ENCODE measurements around the gene FARS2. TPM values are rescaled to one million over a fixed set of nuclear protein-coding genes. Genes with fewer than 3 reads are reported as not detected.

The FARS2 gene
- total and polyA plus RNA-seq, 7 experiments from 2014 or later = 16.2 to 28.1 (median 20.8) TPM

- Histone ChIP-seq H3K36me3 (ENCODE audit: control insufficient read depth in 2 of 3, insufficient read depth in 3 of 3, low read length in 3 of 3) (no peaks in the 10 kb centered on the region), H3K9me3 (ENCODE audit: control insufficient read depth in 2 of 3, low read length in 3 of 3) (no peaks in the 10 kb centered on the region), H3K4me1 (ENCODE audit: control insufficient read depth in 2 of 2, insufficient read depth in 2 of 2, low read length in 2 of 2) (no peaks in the 10 kb centered on the region), H3K27ac (ENCODE audit: low read depth, low read length) (no peak overlapping the region), H3K27me3 (ENCODE audit: control insufficient read depth in 2 of 2, insufficient read depth in 2 of 2, low read length in 2 of 2) (no peaks in the 10 kb centered on the region), H3K4me3 (ENCODE audit: low read length) (no peak overlapping the region)
- Mint-ChIP-seq H3K36me3 (peaks cover 3 to 70% (median 24%) of the 10 kb centered on the region in 5 donors), H3K9me3 (peaks cover 0 to 28% (median 8%) of the 10 kb centered on the region in 11 donors), H3K27ac (peak overlapping the region in 2 of 9 donors; percentile 24 to 30), H3K4me1 (peaks cover 0 to 20% (median 5%) of the 10 kb centered on the region in 7 donors), H3K4me3 (no peak overlapping the region), H3K27me3 (no peaks in the 10 kb centered on the region)
- DNase-seq (no peak), ATAC-seq (no peak)
- ChIA-PET CTCF (no interaction called here), POLR2A (interaction anchor here (0.7 kb wide), 1 partner anchor 22 kb away, joined by 3 read pairs; no protein-coding TSS in a partner anchor)
- intact Hi-C loops (cut with micrococcal nuclease) = no loop called here
Observed at GRCh38 chr6:5763871-5764270, 502.6 kb downstream of the FARS2 start.

GRCh38 chr6:5764401-5764955, 503.2 kb downstream of the FARS2 start:
- POLR2A ChIA-PET = no interaction called here
- ATAC-seq = no peak

GRCh38 chr6:5765141-5765760, 503.9 kb downstream of the FARS2 start:
- no peak overlapping the region for H3K27ac Mint-ChIP-seq
- ATAC-seq = no peak
- intact Hi-C loops (cut with micrococcal nuclease) = loop anchor here (5.0 kb wide), 1 partner anchor 293 kb away; no protein-coding TSS in a partner anchor
- H3K4me1 ChIP-seq (ENCODE audit: control insufficient read depth in 2 of 2, insufficient read depth in 2 of 2, low read length in 2 of 2) = no peaks in the 10 kb centered on the region
- H3K4me1 Mint-ChIP-seq = peaks cover 0 to 20% (median 7%) of the 10 kb centered on the region in 7 donors
- H3K4me3 Mint-ChIP-seq = no peak overlapping the region
- no peak for DNase-seq
- CTCF ChIA-PET = no interaction called here
- H3K27me3 Mint-ChIP-seq = no peaks in the 10 kb centered on the region
- H3K9me3 Mint-ChIP-seq = peaks cover under 1 to 32% (median 8%) of the 10 kb centered on the region in 11 donors
- H3K27me3 ChIP-seq (ENCODE audit: control insufficient read depth in 2 of 2, insufficient read depth in 2 of 2, low read length in 2 of 2) = no peaks in the 10 kb centered on the region
- POLR2A ChIA-PET = interaction anchor here (1.5 kb wide), 1 partner anchor 12 kb away, joined by 3 read pairs; no protein-coding TSS in a partner anchor
- no peaks in the 10 kb centered on the region for H3K36me3 ChIP-seq (ENCODE audit: control insufficient read depth in 2 of 3, insufficient read depth in 3 of 3, low read length in 3 of 3)
- H3K27ac ChIP-seq (ENCODE audit: low read depth, low read length) = no peak overlapping the region
- no peak overlapping the region for H3K4me3 ChIP-seq (ENCODE audit: low read length)
- peaks cover 3 to 64% (median 20%) of the 10 kb centered on the region in 5 donors for H3K36me3 Mint-ChIP-seq
- H3K9me3 ChIP-seq (ENCODE audit: control insufficient read depth in 2 of 3, low read length in 3 of 3) = no peaks in the 10 kb centered on the region

More at GRCh38 chr6:5764401-5764955, 503.2 kb downstream of the FARS2 start:
- H3K27me3 ChIP-seq (ENCODE audit: control insufficient read depth in 2 of 2, insufficient read depth in 2 of 2, low read length in 2 of 2) = no peaks in the 10 kb centered on the region
- Mint-ChIP-seq H3K4me1 (peaks cover 0 to 20% (median 5%) of the 10 kb centered on the region in 7 donors), H3K36me3 (peaks cover 3 to 68% (median 21%) of the 10 kb centered on the region in 5 donors), H3K4me3 (no peak overlapping the region), H3K9me3 (peaks cover 0 to 32% (median 8%) of the 10 kb centered on the region in 11 donors), H3K27ac (no peak overlapping the region), H3K27me3 (no peaks in the 10 kb centered on the region)
- H3K4me3 ChIP-seq (ENCODE audit: low read length) = no peak overlapping the region
- CTCF ChIA-PET = no interaction called here
- DNase-seq = no peak
- no peaks in the 10 kb centered on the region for H3K9me3 ChIP-seq (ENCODE audit: control insufficient read depth in 2 of 3, low read length in 3 of 3)
- H3K4me1 ChIP-seq (ENCODE audit: control insufficient read depth in 2 of 2, insufficient read depth in 2 of 2, low read length in 2 of 2) = no peaks in the 10 kb centered on the region
- no peak overlapping the region for H3K27ac ChIP-seq (ENCODE audit: low read depth, low read length)
- H3K36me3 ChIP-seq (ENCODE audit: control insufficient read depth in 2 of 3, insufficient read depth in 3 of 3, low read length in 3 of 3) = no peaks in the 10 kb centered on the region
- intact Hi-C loops (cut with micrococcal nuclease) = no loop called here

GRCh38 chr6:5766260-5766659, 504.9 kb downstream of the FARS2 start:
- no peaks in the 10 kb centered on the region for H3K9me3 ChIP-seq (ENCODE audit: control insufficient read depth in 2 of 3, low read length in 3 of 3)
- H3K4me1 Mint-ChIP-seq = peaks cover 0 to 16% (median 5%) of the 10 kb centered on the region in 7 donors
- intact Hi-C loops (cut with micrococcal nuclease) = loop anchor here (5.0 kb wide), 1 partner anchor 294 kb away; no protein-coding TSS in a partner anchor
- peaks cover 6 to 61% (median 20%) of the 10 kb centered on the region in 5 donors for H3K36me3 Mint-ChIP-seq
- no peaks in the 10 kb centered on the region for H3K4me1 ChIP-seq (ENCODE audit: control insufficient read depth in 2 of 2, insufficient read depth in 2 of 2, low read length in 2 of 2)
- no peak overlapping the region for H3K4me3 Mint-ChIP-seq
- POLR2A ChIA-PET = interaction anchor here (1.5 kb wide), 1 partner anchor 11 kb away, joined by 3 read pairs; no protein-coding TSS in a partner anchor
- H3K27me3 Mint-ChIP-seq = no peaks in the 10 kb centered on the region
- DNase-seq (no peak), ATAC-seq (no peak)
- H3K27me3 ChIP-seq (ENCODE audit: control insufficient read depth in 2 of 2, insufficient read depth in 2 of 2, low read length in 2 of 2) = no peaks in the 10 kb centered on the region
- no peak overlapping the region for H3K4me3 ChIP-seq (ENCODE audit: low read length)
- H3K36me3 ChIP-seq (ENCODE audit: control insufficient read depth in 2 of 3, insufficient read depth in 3 of 3, low read length in 3 of 3) = peaks cover 0 to 2% (median 0%) of the 10 kb centered on the region in 3 experiments
- H3K27ac ChIP-seq (ENCODE audit: low read depth, low read length) = no peak overlapping the region
- peaks cover 2 to 32% (median 8%) of the 10 kb centered on the region in 11 donors for H3K9me3 Mint-ChIP-seq
- CTCF ChIA-PET = interaction anchor here (0.7 kb wide), 1 partner anchor 67 kb away, joined by 3 read pairs; no protein-coding TSS in a partner anchor
- peak overlapping the region in 1 of 9 donors; percentile 52 for H3K27ac Mint-ChIP-seq

GRCh38 chr6:5767471-5767870, 506.2 kb downstream of the FARS2 start:
- no peaks in the 10 kb centered on the region for H3K9me3 ChIP-seq (ENCODE audit: control insufficient read depth in 2 of 3, low read length in 3 of 3)
- DNase-seq (no peak), ATAC-seq (no peak)
- CTCF ChIA-PET = no interaction called here
- no peak overlapping the region for H3K4me3 Mint-ChIP-seq
- POLR2A ChIA-PET = no interaction called here
- H3K27me3 Mint-ChIP-seq = no peaks in the 10 kb centered on the region
- H3K4me1 ChIP-seq (ENCODE audit: control insufficient read depth in 2 of 2, insufficient read depth in 2 of 2, low read length in 2 of 2) = no peaks in the 10 kb centered on the region
- H3K9me3 Mint-ChIP-seq = peaks cover 2 to 32% (median 8%) of the 10 kb centered on the region in 11 donors
- H3K27me3 ChIP-seq (ENCODE audit: control insufficient read depth in 2 of 2, insufficient read depth in 2 of 2, low read length in 2 of 2) = no peaks in the 10 kb centered on the region
- no peak overlapping the region for H3K27ac ChIP-seq (ENCODE audit: low read depth, low read length)
- no peak overlapping the region for H3K4me3 ChIP-seq (ENCODE audit: low read length)
- H3K36me3 Mint-ChIP-seq = peaks cover 10 to 61% (median 24%) of the 10 kb centered on the region in 5 donors
- H3K4me1 Mint-ChIP-seq = peaks cover 0 to 9% (median under 1%) of the 10 kb centered on the region in 7 donors
- peaks cover 0 to 11% (median 0%) of the 10 kb centered on the region in 3 experiments for H3K36me3 ChIP-seq (ENCODE audit: control insufficient read depth in 2 of 3, insufficient read depth in 3 of 3, low read length in 3 of 3)
- H3K27ac Mint-ChIP-seq = no peak overlapping the region
- intact Hi-C loops (cut with micrococcal nuclease) = loop anchor here (5.0 kb wide), 1 partner anchor 295 kb away; no protein-coding TSS in a partner anchor

- no peaks in the 10 kb centered on the region for H3K27me3 ChIP-seq (ENCODE audit: control insufficient read depth in 2 of 2, insufficient read depth in 2 of 2, low read length in 2 of 2)
- no peak for ATAC-seq
- POLR2A ChIA-PET = no interaction called here
- Mint-ChIP-seq H3K9me3 (peaks cover 0 to 27% (median 8%) of the 10 kb centered on the region in 11 donors), H3K27me3 (no peaks in the 10 kb centered on the region), H3K36me3 (peaks cover 11 to 68% (median 31%) of the 10 kb centered on the region in 5 donors), H3K4me1 (peaks cover 0 to 4% (median 0%) of the 10 kb centered on the region in 7 donors), H3K27ac (peak overlapping the region in 1 of 9 donors; percentile 16), H3K4me3 (no peak overlapping the region)
- no peaks in the 10 kb centered on the region for H3K9me3 ChIP-seq (ENCODE audit: control insufficient read depth in 2 of 3, low read length in 3 of 3)
- H3K27ac ChIP-seq (ENCODE audit: low read depth, low read length) = no peak overlapping the region
- H3K36me3 ChIP-seq (ENCODE audit: control insufficient read depth in 2 of 3, insufficient read depth in 3 of 3, low read length in 3 of 3) = peaks cover 0 to 11% (median 0%) of the 10 kb centered on the region in 3 experiments
- no peak for DNase-seq
- intact Hi-C loops (cut with micrococcal nuclease) = no loop called here
- no peak overlapping the region for H3K4me3 ChIP-seq (ENCODE audit: low read length)
- H3K4me1 ChIP-seq (ENCODE audit: control insufficient read depth in 2 of 2, insufficient read depth in 2 of 2, low read length in 2 of 2) = no peaks in the 10 kb centered on the region
- CTCF ChIA-PET = no interaction called here
Observed at GRCh38 chr6:5771211-5771610, 509.9 kb downstream of the FARS2 start.

Data from naive thymus-derived CD4-positive, alpha-beta T cell (primary cell).